Smooth muscle cell (in vitro differentiated cells): ENCODE results near the gene SIX3. TPM values are rescaled to one million over a fixed set of nuclear protein-coding genes. Genes with fewer than 3 reads are reported as not detected.

Experiments
- DNase-seq: peaks from one replicate; lab custom pipeline; 2025; ENCODE audit not compliant: unreplicated experiment; lab: John Stamatoyannopoulos, UW
- H2AFZ ChIP-seq: fragments of 200-600 bp; sonication (generic); 2 replicates; pipeline ENCODE4 v1.6.0; 2016; ENCODE audit warnings: antibody characterized with exemption, low read depth, mild to moderate bottlenecking
- H3F3A ChIP-seq: fragments of 200-600 bp; sonication (generic); 2 replicates; pipeline ENCODE4 v1.6.0; 2017; ENCODE audit warnings: antibody characterized with exemption, low read depth
- H3K27ac ChIP-seq: fragments of 200-600 bp; sonication (generic); 2 replicates; pipeline ENCODE4 v1.5.1; 2016; ENCODE audit warnings: low read depth, mild to moderate bottlenecking
- H3K27me3 ChIP-seq: fragments of 200-600 bp; sonication (generic); 2 replicates; pipeline ENCODE4 v1.6.1; 2016; ENCODE audit warnings: low read depth, mild to moderate bottlenecking
- H3K36me3 ChIP-seq: fragments of 200-600 bp; sonication (generic); 2 replicates; pipeline ENCODE4 v1.5.1; 2016; ENCODE audit warnings: low read depth
- H3K4me1 ChIP-seq: fragments of 200-600 bp; sonication (generic); 2 replicates; pipeline ENCODE4 v1.5.1; 2016; ENCODE audit warnings: low read depth
- H3K4me2 ChIP-seq: fragments of 200-600 bp; sonication (generic); 2 replicates; pipeline ENCODE4 v1.6.0; 2016; ENCODE audit warnings: mild to moderate bottlenecking
- H3K4me3 ChIP-seq: fragments of 200-600 bp; sonication (generic); 2 replicates; pipeline ENCODE4 v1.5.1; 2016; ENCODE audit warnings: mild to moderate bottlenecking
- H3K79me2 ChIP-seq: fragments of 200-600 bp; sonication (generic); 2 replicates; pipeline ENCODE4 v1.6.0; 2016; ENCODE audit warnings: low read depth, mild to moderate bottlenecking
- H3K9ac ChIP-seq: fragments of 200-600 bp; sonication (generic); 2 replicates; pipeline ENCODE4 v1.6.0; 2016; ENCODE audit warnings: low read depth
- H3K9me3 ChIP-seq: fragments of 200-600 bp; sonication (generic); replicated peaks from 2 replicates; pipeline ENCODE4 v1.5.1; 2016; ENCODE audit warnings: low read depth
- H4K20me1 ChIP-seq: fragments of 200-600 bp; sonication (generic); 2 replicates; pipeline ENCODE4 v1.6.0; 2016; ENCODE audit warnings: low read depth
- CTCF ChIP-seq: fragments of 200-600 bp; sonication (generic); IDR thresholded peaks from 2 replicates; pipeline ENCODE4 v1.5.1; 2017; ENCODE audit warnings: borderline replicate concordance, mild to moderate bottlenecking, antibody characterized with exemption; ENCODE audit not compliant: insufficient read depth, poor library complexity, severe bottlenecking
- WGBS: methylation state at CpG from one replicate; pipeline ENCODE4 v1.1.7; 2016; ENCODE audit warnings: low lambda C conversion rate; 5-methylcytosine and 5-hydroxymethylcytosine counted together
- polyA plus RNA-seq: library from polyadenylated mRNA; unstranded; fragments of >200 nt; fragmentation: Nextera tagmentation; extraction: Ambion mirVana; gene quantifications from 2 replicates; pipeline ENCODE4 v1.2.1, GENCODE V29; 2016
- total RNA-seq: library from RNA; depleted of rRNA; stranded (reverse); fragments of >200 nt; gene quantifications from 2 replicates; pipeline ENCODE4 v1.2.3, GENCODE V29; 2014

Gene SIX3
- total and polyA plus RNA-seq, 2 experiments from 2014 or later: not detected

GRCh38 chr2:44952143-44952805 is 10.8 kb downstream of the SIX3 start:
- peak overlapping the region; percentile 45 for H3K4me3 ChIP-seq
- TF ChIP-seq CTCF: peak; percentile 60
- no peaks in the 10 kb centered on the region for H3K9me3 ChIP-seq
- no peak overlapping the region for H3K9ac ChIP-seq
- H3K36me3 ChIP-seq: no peaks in the 10 kb centered on the region
- H4K20me1 ChIP-seq: no peaks in the 10 kb centered on the region
- DNase-seq: no peak
- H3K27ac ChIP-seq: no peak overlapping the region
- H3K4me2 ChIP-seq: peak overlapping the region; percentile 87
- H3K79me2 ChIP-seq: no peaks in the 10 kb centered on the region
- peaks cover 100% of the 10 kb centered on the region for H3K27me3 ChIP-seq
- H3F3A ChIP-seq: no peaks in the 10 kb centered on the region
- H3K4me1 ChIP-seq: peaks cover 47% of the 10 kb centered on the region
- WGBS: 3% methylated on average over 47 of the region's 59 CpGs
- H2AFZ ChIP-seq: peak overlapping the region; percentile 56

DNA sequence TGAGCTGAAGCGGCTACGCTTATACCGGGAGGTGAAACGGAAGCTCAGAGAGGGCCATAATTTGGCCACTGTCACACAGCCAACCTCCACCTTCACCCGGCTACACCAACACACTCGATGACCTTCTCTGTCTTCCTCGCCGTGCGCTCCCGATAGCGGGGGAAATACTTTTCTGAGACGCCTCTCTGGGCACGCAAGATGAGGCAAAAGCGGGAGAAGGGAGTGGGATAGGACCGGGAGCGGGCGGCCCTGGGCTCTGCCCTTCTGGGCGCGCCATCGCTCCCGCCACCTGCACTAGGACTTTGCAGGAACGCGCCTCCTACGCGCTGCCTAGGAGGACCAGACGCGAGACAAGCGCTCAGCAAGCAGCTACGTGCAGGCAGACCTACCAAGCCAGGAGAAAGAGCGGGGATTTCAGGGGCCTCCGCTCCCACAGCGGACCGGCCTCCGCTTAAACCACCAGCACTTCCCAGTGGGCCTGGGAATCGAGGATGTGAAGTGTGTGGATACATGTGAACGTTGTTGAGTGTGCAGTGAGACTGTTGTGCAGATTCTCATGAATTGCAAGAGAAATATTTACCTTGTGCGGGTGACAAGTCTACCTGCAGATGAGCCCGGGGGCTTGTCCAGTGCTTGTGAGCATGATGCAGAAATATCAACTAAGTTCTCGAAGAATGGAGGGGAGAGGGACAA is 11.4 kb downstream of the SIX3 start:
- Histone ChIP-seq H3K9me3 (no peaks in the 10 kb centered on the region), H3K4me2 (peak overlapping the region; percentile 87), H4K20me1 (no peaks in the 10 kb centered on the region), H3K27ac (no peak overlapping the region), H3K4me3 (peak overlapping the region; percentile 45), H3K79me2 (no peaks in the 10 kb centered on the region), H3K36me3 (no peaks in the 10 kb centered on the region), H3F3A (no peaks in the 10 kb centered on the region), H2AFZ (no peak overlapping the region), H3K27me3 (peaks cover 99% of the 10 kb centered on the region), H3K9ac (no peak overlapping the region), H3K4me1 (peaks cover 47% of the 10 kb centered on the region)
- WGBS: 10% methylated on average over 39 of the region's 39 CpGs
- no peak for TF ChIP-seq CTCF
- DNase-seq: no peak

GRCh38 chr2:44953499-44953883 is 12.0 kb downstream of the SIX3 start:
- WGBS: 33% methylated on average over 8 of the region's 8 CpGs
- no peaks in the 10 kb centered on the region for H3F3A ChIP-seq
- no peak overlapping the region for H2AFZ ChIP-seq
- H3K27me3 ChIP-seq: peaks cover 99% of the 10 kb centered on the region
- peaks cover 47% of the 10 kb centered on the region for H3K4me1 ChIP-seq
- no peak overlapping the region for H3K27ac ChIP-seq
- no peak for DNase-seq
- no peak for TF ChIP-seq CTCF
- no peak overlapping the region for H3K4me2 ChIP-seq
- no peak overlapping the region for H3K9ac ChIP-seq
- no peaks in the 10 kb centered on the region for H3K9me3 ChIP-seq
- no peaks in the 10 kb centered on the region for H4K20me1 ChIP-seq
- no peak overlapping the region for H3K4me3 ChIP-seq
- H3K36me3 ChIP-seq: no peaks in the 10 kb centered on the region
- no peaks in the 10 kb centered on the region for H3K79me2 ChIP-seq
